ENCODE measurements around the gene NT5C3B. TPM values are rescaled to one million over a fixed set of nuclear protein-coding genes. Genes with fewer than 3 reads are reported as not detected.
"Not testable (repeated sequence)": the region's sequence is repeated elsewhere in the genome, so short reads cannot be mapped to it uniquely, and the experiment has no call there.

The NT5C3B gene
- total RNA-seq, result 10 to 100 TPM; 17.7 to 35.1 (median 25.9) TPM

GRCh38 chr17:41835800-41836549 is at the start of gene NT5C3B:
TSS of gene NT5C3B (minus strand) at chr17:41836232. CDS start at chr17:41836193, 39 bp downstream.
- 0 to 2% methylated on average over 16 to 28 of the region's 72 CpGs for WGBS, 2 donors
- peak in 1 of 2 donors; percentile 91 for DNase-seq (ENCODE audit: low spot score in 2 of 2)
- no peak for TF ChIP-seq POLR2A (IDR thresholded peaks at IDR 0.05)
- intact Hi-C loops (cut with DNase I; ENCODE audit: low total_unique reads), result no loop called here
- peak within 1 kb of the TSS; percentile 84 for H3K4me3 ChIP-seq (ENCODE audit: low read depth, poor library complexity, severe bottlenecking)

- WGBS, 2 donors, result 78 to 90% methylated on average over 6 of the region's 6 CpGs
- H3K4me3 ChIP-seq (ENCODE audit: low read depth, poor library complexity, severe bottlenecking), result no peak overlapping the region
- DNase-seq (ENCODE audit: low spot score in 2 of 2), result no peak
- intact Hi-C loops (cut with DNase I; ENCODE audit: low total_unique reads), result no loop called here
- TF ChIP-seq, protein P1, sequence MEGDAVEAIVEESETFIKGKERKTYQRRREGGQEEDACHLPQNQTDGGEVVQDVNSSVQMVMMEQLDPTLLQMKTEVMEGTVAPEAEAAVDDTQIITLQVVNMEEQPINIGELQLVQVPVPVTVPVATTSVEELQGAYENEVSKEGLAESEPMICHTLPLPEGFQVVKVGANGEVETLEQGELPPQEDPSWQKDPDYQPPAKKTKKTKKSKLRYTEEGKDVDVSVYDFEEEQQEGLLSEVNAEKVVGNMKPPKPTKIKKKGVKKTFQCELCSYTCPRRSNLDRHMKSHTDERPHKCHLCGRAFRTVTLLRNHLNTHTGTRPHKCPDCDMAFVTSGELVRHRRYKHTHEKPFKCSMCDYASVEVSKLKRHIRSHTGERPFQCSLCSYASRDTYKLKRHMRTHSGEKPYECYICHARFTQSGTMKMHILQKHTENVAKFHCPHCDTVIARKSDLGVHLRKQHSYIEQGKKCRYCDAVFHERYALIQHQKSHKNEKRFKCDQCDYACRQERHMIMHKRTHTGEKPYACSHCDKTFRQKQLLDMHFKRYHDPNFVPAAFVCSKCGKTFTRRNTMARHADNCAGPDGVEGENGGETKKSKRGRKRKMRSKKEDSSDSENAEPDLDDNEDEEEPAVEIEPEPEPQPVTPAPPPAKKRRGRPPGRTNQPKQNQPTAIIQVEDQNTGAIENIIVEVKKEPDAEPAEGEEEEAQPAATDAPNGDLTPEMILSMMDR (IDR thresholded peaks at IDR 0.05), result no peak
- TF ChIP-seq POLR2A (IDR thresholded peaks at IDR 0.05), result no peak
Measured at GRCh38 chr17:41885733-41886132, 49.7 kb upstream of the NT5C3B start.

DNA sequence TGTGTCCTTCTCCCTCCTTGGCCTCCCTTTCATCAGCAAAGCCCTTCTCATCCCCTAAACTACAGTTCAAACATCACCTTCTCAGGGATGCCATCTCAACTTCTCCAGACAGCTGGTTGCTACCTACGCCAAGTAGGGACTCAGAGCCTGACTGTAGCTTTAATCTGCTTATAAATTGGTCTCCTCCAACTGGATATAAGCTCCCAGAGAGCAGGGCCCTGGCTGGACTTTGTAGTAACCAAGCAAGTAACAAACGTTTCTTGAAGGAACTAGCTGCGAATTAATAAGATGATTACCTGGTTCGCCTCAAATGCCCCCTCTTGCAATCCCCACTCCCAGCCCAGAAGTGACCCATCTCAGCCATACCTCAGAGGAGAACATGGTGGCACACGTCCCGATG is 46.7 kb upstream of the NT5C3B start:
- no peak for DNase-seq (ENCODE audit: low spot score in 2 of 2)
- intact Hi-C loops (cut with DNase I; ENCODE audit: low total_unique reads), result no loop called here
- H3K4me3 ChIP-seq (ENCODE audit: low read depth, poor library complexity, severe bottlenecking), result no peak overlapping the region
- WGBS, 2 donors, result 85 to 86% methylated on average over 6 of the region's 6 CpGs
- TF ChIP-seq POLR2A (IDR thresholded peaks at IDR 0.05), result no peak
- TF ChIP-seq, protein P1 (IDR thresholded peaks at IDR 0.05), result no peak

GRCh38 chr17:41880130-41880529 is 44.1 kb upstream of the NT5C3B start:
- no peak for TF ChIP-seq POLR2A (IDR thresholded peaks at IDR 0.05)
- TF ChIP-seq, protein P1 (IDR thresholded peaks at IDR 0.05), result no peak
- no peak for DNase-seq (ENCODE audit: low spot score in 2 of 2)
- WGBS, 2 donors, result 86 to 90% methylated on average over 4 of the region's 4 CpGs
- intact Hi-C loops (cut with DNase I; ENCODE audit: low total_unique reads), result no loop called here
- H3K4me3 ChIP-seq (ENCODE audit: low read depth, poor library complexity, severe bottlenecking), result no peak overlapping the region

DNA sequence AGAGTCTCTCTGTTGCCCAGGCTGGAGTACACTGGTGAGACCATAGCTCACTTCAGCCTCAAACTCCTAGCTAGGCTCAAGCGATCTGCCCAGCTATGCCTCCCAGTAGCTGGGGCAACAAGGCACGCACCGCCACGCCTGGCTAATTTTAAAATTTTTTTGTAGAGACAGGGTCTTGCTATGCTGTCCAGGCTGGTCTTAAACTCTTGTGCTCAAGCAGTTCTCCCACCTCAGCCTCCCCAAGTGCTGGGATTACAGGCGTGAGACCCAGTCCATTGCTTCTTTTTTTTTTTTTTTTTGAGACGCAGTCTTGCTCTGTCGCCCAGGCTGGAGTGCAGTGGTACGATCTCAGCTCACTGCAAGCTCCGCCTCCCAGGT is 38.2 kb upstream of the NT5C3B start:
- DNase-seq (ENCODE audit: low spot score in 2 of 2); intact Hi-C loops (cut with DNase I; ENCODE audit: low total_unique reads); H3K4me3 ChIP-seq (ENCODE audit: low read depth, poor library complexity, severe bottlenecking): not testable (repeated sequence)
- 95 to 98% methylated on average over 9 of the region's 9 CpGs for WGBS, 2 donors

DNA sequence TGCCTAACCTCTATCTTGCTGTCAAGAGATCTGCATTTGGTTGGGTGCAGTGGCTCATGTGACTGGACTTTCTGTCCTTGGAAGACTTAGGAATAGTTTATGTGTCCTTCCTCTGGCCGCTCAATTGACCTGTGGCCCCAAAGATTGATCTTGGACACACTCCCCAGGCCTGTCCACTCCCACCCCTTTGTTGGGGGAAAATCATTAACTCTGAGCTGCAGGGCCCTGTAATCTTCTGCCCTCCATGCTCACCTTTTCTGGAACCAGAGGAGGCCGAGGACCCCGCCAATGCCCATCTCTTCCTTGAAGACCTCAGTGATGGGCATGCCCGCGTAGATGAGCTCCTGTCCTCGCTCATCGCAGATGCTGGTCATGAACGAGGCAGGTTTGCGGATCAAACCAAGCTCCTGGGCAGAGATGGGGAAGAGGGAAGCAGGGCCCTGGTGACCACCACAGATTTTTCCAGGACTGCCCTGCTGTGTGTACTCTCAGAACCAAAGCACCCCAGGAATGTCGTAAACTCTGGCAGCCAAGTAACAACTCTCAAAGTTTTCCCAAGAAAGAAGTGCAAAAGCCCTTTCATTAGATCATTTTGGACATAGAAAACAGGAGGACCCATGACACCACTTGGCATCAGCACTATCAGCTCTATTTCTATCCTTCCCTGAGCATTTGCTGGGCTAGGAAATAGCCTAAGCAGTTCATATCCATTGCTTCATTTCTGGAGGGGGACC is 37.7 kb upstream of the NT5C3B start:
- no peak overlapping the region for H3K4me3 ChIP-seq (ENCODE audit: low read depth, poor library complexity, severe bottlenecking)
- no peak for DNase-seq (ENCODE audit: low spot score in 2 of 2)
- TF ChIP-seq, protein P1 (IDR thresholded peaks at IDR 0.05), result no peak
- no peak for TF ChIP-seq POLR2A (IDR thresholded peaks at IDR 0.05)
- 96 to 98% methylated on average over 10 of the region's 10 CpGs for WGBS, 2 donors
- intact Hi-C loops (cut with DNase I; ENCODE audit: low total_unique reads), result no loop called here

Data from lower leg skin (tissue), 4 donors.